GM19438 (cell line): ENCODE data around the gene PPIC.
A peak's percentile ranks its signal among the peaks of the same experiment; 100 is the strongest.

ENCODE experiments used
- ATAC-seq: cut with Tn5 transposase; IDR thresholded peaks from one replicate; pipeline ENCODE4 v1.9.1; 2021; ENCODE audit warnings: low read depth; ENCODE audit not compliant: unreplicated experiment

Gene PPIC

GRCh38 chr5:123036391-123037103 lies at the start of gene PPIC:
Gene PPIC, minus strand, starts transcription at chr5:123036725. Its CDS starts 100 bp downstream, at chr5:123036625.
- peak; percentile 66 for ATAC-seq

GRCh38 chr5:123085638-123086286 lies 49.2 kb upstream of the PPIC start:
- ATAC-seq = no peak

- no peak for ATAC-seq
Measured at GRCh38 chr5:123084730-123085605, 48.4 kb upstream of the PPIC start.

GRCh38 chr5:123083298-123083697 lies 46.8 kb upstream of the PPIC start:
- no peak for ATAC-seq

- ATAC-seq = no peak
Measured at GRCh38 chr5:123080215-123080614, 43.7 kb upstream of the PPIC start.

- no peak for ATAC-seq
Measured at GRCh38 chr5:123075521-123076163, 39.1 kb upstream of the PPIC start.

- no peak for ATAC-seq
Measured at GRCh38 chr5:123068368-123068938, 31.9 kb upstream of the PPIC start.

GRCh38 chr5:123066016-123066415 lies 29.5 kb upstream of the PPIC start:
- ATAC-seq = no peak

- ATAC-seq = no peak
Measured at GRCh38 chr5:123059455-123059854, 22.9 kb upstream of the PPIC start.

GRCh38 chr5:123051206-123051605 lies 14.7 kb upstream of the PPIC start:
- no peak for ATAC-seq

GRCh38 chr5:123047706-123048105 lies 11.2 kb upstream of the PPIC start:
- no peak for ATAC-seq

GRCh38 chr5:123046222-123046621 lies 9.7 kb upstream of the PPIC start:
- ATAC-seq = no peak

- no peak for ATAC-seq
Measured at GRCh38 chr5:123044926-123045617, 8.5 kb upstream of the PPIC start.

- ATAC-seq = no peak
Measured at GRCh38 chr5:123039673-123040072, 3.1 kb upstream of the PPIC start.

GRCh38 chr5:123037104-123037418 lies 536 bp upstream of the PPIC start:
- no peak for ATAC-seq

- peak; percentile 26 for ATAC-seq
Measured at GRCh38 chr5:123035918-123036390, 571 bp downstream of the PPIC start.

GRCh38 chr5:123035360-123035917 lies 1.1 kb downstream of the PPIC start:
- ATAC-seq = peak; percentile 39

GRCh38 chr5:123033157-123033671 lies 3.3 kb downstream of the PPIC start:
- ATAC-seq = no peak

GRCh38 chr5:123028222-123028621 lies 8.3 kb downstream of the PPIC start:
- no peak for ATAC-seq
